GM21367 (cell line): ENCODE measurements around the gene CDS1.
"Not testable (repeated sequence)": the region's sequence is repeated elsewhere in the genome, so short reads cannot be mapped to it uniquely, and the experiment has no call there.

Experiments used
- ATAC-seq: cut with Tn5 transposase; IDR thresholded peaks from one replicate; pipeline ENCODE4 v1.9.1; 2021; ENCODE audit not compliant: unreplicated experiment

CDS1 gene

GRCh38 chr4:84606645-84607044 is 23.7 kb downstream of the CDS1 start:
- no peak for ATAC-seq

GRCh38 chr4:84611531-84611930 is 28.6 kb downstream of the CDS1 start:
- no peak for ATAC-seq

- ATAC-seq: no peak
These were observed 32.0 kb downstream of the CDS1 start for GRCh38 chr4:84614891-84615290.

DNA sequence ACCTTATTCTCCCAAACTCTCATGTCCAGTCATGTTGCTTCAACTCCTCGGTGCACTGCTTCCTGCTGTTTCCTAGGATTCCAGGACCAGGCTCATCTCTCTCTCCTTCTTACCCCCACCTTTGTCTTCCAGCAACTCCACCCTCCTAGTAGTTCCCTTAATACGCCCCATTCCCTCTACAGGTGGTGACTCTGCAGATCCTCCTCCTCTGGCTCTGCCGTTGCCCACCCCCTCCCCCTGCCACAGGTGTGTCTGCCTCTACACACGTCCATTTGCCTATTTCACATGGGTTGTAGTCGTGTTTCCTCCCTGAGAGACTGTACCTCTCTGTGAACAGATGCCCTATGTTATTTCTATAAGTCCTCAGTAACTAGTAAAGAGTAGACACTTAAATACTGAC is 32.4 kb downstream of the CDS1 start:
- no peak for ATAC-seq

DNA sequence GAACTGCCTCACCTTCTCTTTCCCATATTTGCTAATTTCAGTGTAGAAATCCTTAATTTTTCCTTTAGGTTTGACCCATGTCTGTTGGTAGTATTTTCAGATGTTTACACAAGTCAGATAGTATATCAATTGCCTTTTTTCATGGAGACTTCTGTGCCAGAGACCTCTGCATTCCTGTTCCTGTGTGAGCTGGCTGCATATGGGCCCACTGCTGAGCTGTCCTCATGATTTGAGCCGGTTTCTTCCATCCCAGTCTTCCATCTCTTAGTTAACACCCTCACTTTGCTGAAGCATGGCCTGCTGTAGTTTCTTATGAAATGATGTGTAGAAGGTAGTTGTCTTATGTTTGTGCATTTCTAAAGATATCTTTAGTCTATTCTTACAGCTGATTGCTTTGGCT is 40.0 kb downstream of the CDS1 start:
- no peak for ATAC-seq

- ATAC-seq: no peak
These were observed 40.7 kb downstream of the CDS1 start for GRCh38 chr4:84623661-84624060.

- no peak for ATAC-seq
These were observed 43.7 kb downstream of the CDS1 start for GRCh38 chr4:84626673-84627072.

- ATAC-seq: no peak
These were observed 48.6 kb downstream of the CDS1 start for GRCh38 chr4:84631573-84631972.

GRCh38 chr4:84632092-84632491 is 49.2 kb downstream of the CDS1 start:
- ATAC-seq: no peak

GRCh38 chr4:84634961-84635360 is 52.0 kb downstream of the CDS1 start:
- ATAC-seq: no peak

DNA sequence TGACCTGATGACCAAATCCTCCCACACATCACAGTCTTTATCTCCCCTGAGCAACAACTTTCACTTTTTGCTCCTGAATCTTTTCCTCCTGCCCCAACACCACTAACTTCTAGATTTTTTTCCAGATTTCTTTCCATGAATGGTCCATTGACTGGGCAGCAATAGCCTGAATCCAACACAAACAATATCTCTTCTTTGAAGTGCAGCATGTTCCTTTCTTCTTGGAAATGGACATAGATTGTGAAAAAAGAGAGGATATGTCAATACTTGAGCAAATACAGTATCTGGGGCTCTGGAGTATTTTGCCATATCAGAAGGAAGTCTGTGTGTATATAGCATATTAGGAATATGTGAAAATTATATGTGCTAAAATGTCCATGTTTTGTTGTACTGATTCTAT is 55.2 kb downstream of the CDS1 start:
- ATAC-seq: no peak

GRCh38 chr4:84639145-84639544 is 56.2 kb downstream of the CDS1 start:
- ATAC-seq: no peak

GRCh38 chr4:84644087-84644486 is 61.2 kb downstream of the CDS1 start:
- ATAC-seq: no peak

DNA sequence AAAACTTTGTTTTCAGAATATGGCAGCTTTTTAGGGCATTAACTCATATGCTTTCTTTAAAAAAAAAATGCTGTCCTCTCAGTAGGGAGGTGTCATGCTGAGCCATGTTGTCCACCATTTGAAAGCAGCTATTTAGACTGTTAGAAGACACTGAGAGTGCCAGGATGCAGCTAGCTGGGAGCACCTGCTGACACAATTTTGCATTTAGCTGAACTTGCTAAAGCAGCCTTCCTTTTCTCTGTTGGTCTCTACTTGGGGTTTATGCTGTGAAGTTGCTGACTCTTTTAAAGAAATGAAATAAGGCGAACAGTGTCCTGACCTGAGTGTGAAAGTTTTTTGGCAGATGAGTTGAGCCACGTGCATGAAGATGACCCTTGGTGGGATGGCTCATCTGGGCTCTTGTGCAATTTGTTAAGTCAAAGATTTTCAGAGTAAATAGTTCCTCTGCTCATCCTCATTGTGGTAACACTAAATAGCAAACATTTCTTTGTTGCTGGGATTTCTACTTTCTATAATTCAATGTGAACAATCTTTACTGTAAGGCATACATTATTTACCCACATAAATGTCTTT is 64.5 kb downstream of the CDS1 start:
- ATAC-seq: no peak

DNA sequence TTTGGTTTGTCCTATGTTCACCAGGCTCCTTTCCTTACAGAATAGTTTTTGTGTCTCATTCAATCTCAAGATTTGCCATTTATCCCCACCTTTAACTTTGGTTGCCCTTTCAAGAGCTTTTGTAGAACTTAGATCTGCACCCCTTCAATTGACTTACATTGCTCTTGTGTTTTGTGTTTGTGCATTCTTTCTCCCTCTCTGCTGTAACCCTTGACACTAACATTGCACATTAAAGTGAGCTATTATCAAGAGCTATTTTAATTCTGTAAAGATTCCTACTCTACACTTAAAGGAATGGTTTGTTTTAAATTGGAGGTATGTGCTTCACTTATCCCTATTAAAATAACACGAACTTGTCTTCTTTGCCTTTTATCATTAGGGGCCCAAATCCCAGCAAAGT is 65.3 kb downstream of the CDS1 start:
- no peak for ATAC-seq

DNA sequence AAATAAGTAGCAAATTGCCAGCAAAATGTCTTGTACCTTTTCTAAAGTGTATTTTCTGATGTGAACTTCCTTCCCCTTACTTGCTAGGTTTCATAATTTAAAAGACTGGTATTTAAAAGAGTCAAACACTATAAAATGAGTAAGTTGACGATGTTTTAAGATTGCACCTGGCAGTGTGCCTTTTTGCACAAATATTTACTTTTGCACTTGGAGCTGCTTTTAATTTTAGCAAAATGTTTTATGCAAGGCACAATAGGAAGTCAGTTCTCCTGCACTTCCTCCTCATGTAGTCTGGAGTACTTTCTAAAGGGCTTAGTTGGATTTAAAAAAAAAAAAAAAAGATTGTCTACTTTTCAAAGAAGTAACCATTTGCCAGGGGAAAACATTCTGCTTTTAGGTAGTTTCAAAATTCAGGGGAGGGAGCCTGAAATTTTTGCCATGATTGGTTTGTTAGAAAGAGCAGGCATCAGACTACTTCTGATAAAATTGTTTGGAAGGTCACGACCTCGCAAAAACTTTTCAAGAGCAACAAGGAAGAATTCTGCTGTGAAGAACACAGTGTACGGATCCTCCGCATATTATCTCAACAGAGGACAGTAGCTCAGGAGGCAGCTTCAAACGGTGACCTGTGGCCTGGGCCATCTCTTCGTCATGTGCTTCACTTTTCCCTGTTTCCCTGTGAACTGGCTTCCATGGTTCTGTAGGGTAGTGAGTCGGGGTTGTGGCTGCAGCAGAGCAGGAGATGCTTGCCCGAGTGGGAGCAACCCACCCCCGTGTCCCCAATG is 66.1 kb downstream of the CDS1 start:
- no peak for ATAC-seq

GRCh38 chr4:84651499-84651898 is 68.6 kb downstream of the CDS1 start:
- no peak for ATAC-seq

DNA sequence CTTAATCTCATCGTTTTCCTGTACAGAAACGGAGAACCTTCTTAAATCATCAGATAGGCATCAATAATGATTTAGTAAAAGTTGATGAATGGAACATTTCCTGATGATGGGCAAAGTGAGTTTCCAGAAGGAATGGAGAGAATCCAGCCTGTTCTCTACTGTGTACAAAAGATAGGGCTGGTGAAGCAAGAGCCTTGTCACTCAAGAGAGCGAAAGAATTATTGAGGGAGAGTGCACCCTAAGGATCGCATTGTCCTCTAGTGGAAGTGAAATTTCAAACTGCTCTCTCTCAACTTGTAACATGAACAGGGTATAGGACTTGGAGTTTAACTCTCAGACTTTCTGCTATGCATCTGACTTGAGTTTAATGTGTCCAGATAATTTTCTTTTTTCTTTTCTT is 69.6 kb downstream of the CDS1 start:
- ATAC-seq: no peak

DNA sequence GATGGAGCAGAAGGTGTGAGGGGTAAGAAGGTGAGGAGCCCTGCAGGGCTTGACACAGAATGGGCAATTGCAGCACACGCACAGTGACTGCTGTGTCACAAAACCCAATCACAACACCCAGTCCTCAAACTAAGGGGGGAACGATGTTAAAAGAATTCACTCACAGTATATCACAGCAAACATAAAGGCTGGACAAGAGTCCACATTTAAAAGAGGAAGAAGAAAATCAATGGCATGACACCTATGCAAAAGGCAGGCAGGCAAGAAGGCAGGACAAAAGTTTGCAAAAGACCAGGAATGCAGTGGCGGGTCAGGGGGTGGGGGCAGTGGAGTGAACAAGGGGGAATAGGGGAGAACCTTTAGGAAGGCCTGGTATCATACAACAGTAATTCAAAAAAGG is 77.7 kb downstream of the CDS1 start:
- ATAC-seq: no peak

GRCh38 chr4:84661191-84661939 is 78.4 kb downstream of the CDS1 start:
- no peak for ATAC-seq

GRCh38 chr4:84664767-84665166 is 81.8 kb downstream of the CDS1 start:
- not testable (repeated sequence) for ATAC-seq

- ATAC-seq: no peak
These were observed 83.5 kb downstream of the CDS1 start for GRCh38 chr4:84666439-84666838.
